Psoas muscle (tissue), 8 donors: Measurements from ENCODE around the gene DEPP1. TPM values are rescaled to one million over a fixed set of nuclear protein-coding genes. Genes with fewer than 3 reads are reported as not detected.

Experiments used
- ATAC-seq, 4 donors: fragments of 200-7000 bp; cut with Tn5 transposase; one replicate each; pipeline ENCODE4 v1.9.1; 2020; ENCODE audit warnings: moderate library complexity in 3 of 4, mild to moderate bottlenecking in 2 of 4
- DNase-seq, 2 donors: peaks; one replicate each; pipeline ENCODE4 v3.0.0-alpha.2; 2020
- H3K27ac ChIP-seq: fragments of 200-600 bp; one replicate; pipeline ENCODE4 v1.8.0; 2022
- H3K27me3 ChIP-seq, 3 donors: fragments of 200-600 bp in 1 of 3; one replicate each; pipeline versions ENCODE4 v1.6.1 to v1.8.0; 2013 to 2022; ENCODE audit warnings: low read length in 2 of 3, mild to moderate bottlenecking in 2 of 3, moderate library complexity in 1 of 3; ENCODE audit not compliant: insufficient read depth in 3 of 3
- H3K36me3 ChIP-seq, 2 donors: fragments of 200-600 bp in 1 of 2; one replicate each; pipeline versions ENCODE4 v1.6.1 to v1.8.0; 2013 to 2022; ENCODE audit warnings: low read depth in 1 of 2, mild to moderate bottlenecking in 1 of 2, moderate library complexity in 1 of 2; ENCODE audit not compliant: insufficient read depth in 1 of 2
- H3K4me1 ChIP-seq: fragments of 200-600 bp; one replicate; pipeline ENCODE4 v1.8.0; 2022
- H3K4me3 ChIP-seq: fragments of 200-600 bp; one replicate; pipeline ENCODE4 v1.8.0; 2022; ENCODE audit warnings: mild to moderate bottlenecking
- H3K9me3 ChIP-seq: fragments of 200-600 bp; one replicate; pipeline ENCODE4 v1.8.0; 2022
- CTCF ChIP-seq: fragments of 200-600 bp; IDR thresholded peaks from one replicate; pipeline ENCODE4 v1.8.0; 2022; ENCODE audit warnings: antibody characterized with exemption
- WGBS, 3 donors: extraction: QIAGEN DNeasy Blood & Tissue Kit; methylation state at CpG; one replicate each; pipeline versions ENCODE4 v1.1.6 to v1.1.7; 2013; 5-methylcytosine and 5-hydroxymethylcytosine counted together
- intact Hi-C, 2 donors: fragments of 100-400 bp; cut with DNase I; formaldehyde crosslinking; loops; one replicate each; pipeline versions ENCODE4 v1.11.0 to v1.14.2; 2022
- polyA plus RNA-seq, 3 donors: library from polyadenylated mRNA; stranded (reverse); fragments of 200-250 nt; gene quantifications; one replicate each; pipeline ENCODE4 v1.2.3, GENCODE V29; 2013
- total RNA-seq, 4 donors: library from RNA; stranded (reverse); fragmentation: NEBNext Ultra II Directional in 2 of 4; extraction: Animal tissue kit (Norgen Biotek cat#: 25700) in 2 of 4; gene quantifications; one replicate each; pipeline versions ENCODE4 v1.2.1 to v1.2.4, GENCODE V29; 2021 to 2023
- donor health status: healthy with polysubstance abuse.
- donor health status: DM: no; HTN: no; CAD: no; lungs with moderate emphysema.
- donor health status: Bipolar disorder and iron deficiency.
- donor health status: healthy.
- donor health status: DM: yes; HTN: yes; CAD: no.
- donor health status: DM: no; HTN: no; CAD: no.
- donor health status: DM: no; HTN: no; CAD: no.
- donor health status: DM: yes; HTN: yes; CAD: no.

The DEPP1 gene
- total and polyA plus RNA-seq, 7 donors, result 28.2 to 102 (median 37.4) TPM

GRCh38 chr10:44946205-44946604 is 32.4 kb downstream of the DEPP1 start:
- Histone ChIP-seq H3K4me3 (no peak overlapping the region), H3K27ac (no peak overlapping the region), H3K36me3 (no peaks in the 10 kb centered on the region), H3K9me3 (no peaks in the 10 kb centered on the region), H3K27me3 (no peaks in the 10 kb centered on the region), H3K4me1 (peaks cover 12% of the 10 kb centered on the region)
- DNase-seq (no peak), ATAC-seq (peak in 3 of 4 donors; percentile 33 to 50 (median 44))
- no peak for TF ChIP-seq CTCF
- intact Hi-C loops, result no loop called here
- whole genome bisulfite sequencing, 3 donors, result 26 to 40% (median 26%) methylated on average over 2 of the region's 2 CpGs

GRCh38 chr10:44944354-44944753 is 34.3 kb downstream of the DEPP1 start:
- H3K4me1 ChIP-seq, result peaks cover 12% of the 10 kb centered on the region
- no peak for DNase-seq
- intact Hi-C loops, result no loop called here
- 0 to 99% (median 40%) methylated on average over 1 of the region's 1 CpG for WGBS, 3 donors
- no peaks in the 10 kb centered on the region for H3K9me3 ChIP-seq
- H3K27me3 ChIP-seq, result no peaks in the 10 kb centered on the region
- no peaks in the 10 kb centered on the region for H3K36me3 ChIP-seq
- ATAC-seq, result no peak
- no peak overlapping the region for H3K4me3 ChIP-seq
- no peak overlapping the region for H3K27ac ChIP-seq
- no peak for TF ChIP-seq CTCF

GRCh38 chr10:44939691-44940401 is 38.8 kb downstream of the DEPP1 start:
- Histone ChIP-seq H3K4me3 (no peak overlapping the region), H3K27ac (no peak overlapping the region), H3K4me1 (peaks cover 13% of the 10 kb centered on the region), H3K36me3 (no peaks in the 10 kb centered on the region), H3K27me3 (no peaks in the 10 kb centered on the region), H3K9me3 (no peaks in the 10 kb centered on the region)
- ATAC-seq (no peak), DNase-seq (no peak)
- TF ChIP-seq CTCF, result no peak
- 94 to 97% (median 95%) methylated on average over 7 of the region's 7 CpGs for WGBS, 3 donors
- intact Hi-C loops, result no loop called here

GRCh38 chr10:44938956-44939355 is 39.7 kb downstream of the DEPP1 start:
- WGBS, 3 donors, result 79 to 89% (median 85%) methylated on average over 7 of the region's 7 CpGs
- ATAC-seq (no peak), DNase-seq (no peak)
- no peaks in the 10 kb centered on the region for H3K27me3 ChIP-seq
- H3K4me3 ChIP-seq, result no peak overlapping the region
- H3K9me3 ChIP-seq, result no peaks in the 10 kb centered on the region
- no peak overlapping the region for H3K27ac ChIP-seq
- TF ChIP-seq CTCF, result no peak
- intact Hi-C loops, result no loop called here
- no peaks in the 10 kb centered on the region for H3K36me3 ChIP-seq
- peaks cover 14% of the 10 kb centered on the region for H3K4me1 ChIP-seq
